Measurements from ENCODE around the gene UBE2D4. TPM values are rescaled to one million over a fixed set of nuclear protein-coding genes. Genes with fewer than 3 reads are reported as not detected.

The UBE2D4 gene
- total and polyA plus RNA-seq, 9 of the 15 experiments (the other 6 are each of a cell fraction or from before 2014, with no cell fraction given): 3.3 to 16.2 (median 7.5) TPM

GRCh38 chr7:43925984-43926797 is at the start of gene UBE2D4 (continued):
- peak; percentile 96; the same call in 1 of the 2 replicates for TF ChIP-seq FOXP4 (CRISPR knock-in tag; IDR thresholded peaks at IDR 0.05; ENCODE audit: borderline replicate concordance)
- TF ChIP-seq NR4A1 (CRISPR knock-in tag; IDR thresholded peaks at IDR 0.05): no peak
- peak; percentile 80; the same call in 1 of the 2 replicates for TF ChIP-seq NR4A1 (tag; IDR thresholded peaks at IDR 0.05)
- TF ChIP-seq FOXK1 (CRISPR knock-in tag; IDR thresholded peaks at IDR 0.05; ENCODE audit: borderline replicate concordance): 0 out of 2 replicates have a peak, but pooled peaks have one; percentile 63
- 0 out of 2 replicates have a peak, but pooled peaks have one; percentile 8 for TF ChIP-seq MAFK (IDR thresholded peaks at IDR 0.05; ENCODE audit: low read length)
- 0 out of 2 replicates have a peak, but pooled peaks have one; percentile 71 for TF ChIP-seq ZNF589 (CRISPR knock-in tag; IDR thresholded peaks at IDR 0.05; ENCODE audit: low read depth)
- TF ChIP-seq PPARD (CRISPR knock-in tag; IDR thresholded peaks at IDR 0.05): no peak
- TF ChIP-seq MYC (IDR thresholded peaks at IDR 0.05; ENCODE audit: low read depth, low read length): peak; percentile 91
- no peak for TF ChIP-seq MYC (CRISPR knock-in tag; IDR thresholded peaks at IDR 0.05; ENCODE audit: borderline replicate concordance, low read depth)
- TF ChIP-seq ZNF830 (CRISPR knock-in tag; IDR thresholded peaks at IDR 0.05): peak; percentile 50; the same call in 1 of the 2 replicates
- TF ChIP-seq ZSCAN29 (IDR thresholded peaks at IDR 0.05): peak; percentile 87
- TF ChIP-seq ESRRA (IDR thresholded peaks at IDR 0.05; ENCODE audit: borderline replicate concordance, low read depth): peak; percentile 65
- TF ChIP-seq ZNF347 (CRISPR knock-in tag; IDR thresholded peaks at IDR 0.05; ENCODE audit: low read depth): no peak
- peak; percentile 75 to 88 for TF ChIP-seq NONO (IDR thresholded peaks at IDR 0.05; ENCODE audit: low read depth in 2 of 2, low read length in 1 of 2)
- TF ChIP-seq MAZ (CRISPR knock-in tag; conservative IDR thresholded peaks at IDR 0.05 in 1 of 2, IDR thresholded peaks at IDR 0.05 in 1 of 2): peak; percentile 87 to 90
- no peak for TF ChIP-seq NFRKB (IDR thresholded peaks at IDR 0.05; ENCODE audit: low read depth)
- no peak for TF ChIP-seq NFXL1 (CRISPR knock-in tag; IDR thresholded peaks at IDR 0.05)
- no peak for TF ChIP-seq ZNF609 (CRISPR knock-in tag; IDR thresholded peaks at IDR 0.05; ENCODE audit: borderline replicate concordance)
- peak; percentile 27; the same call in 1 of the 2 replicates for TF ChIP-seq ZNF121 (CRISPR knock-in tag; conservative IDR thresholded peaks at IDR 0.05)
